Measurements from ENCODE around the gene SYT1. TPM values are rescaled to one million over a fixed set of nuclear protein-coding genes. Genes with fewer than 3 reads are reported as not detected.

Gene SYT1
- total and polyA plus RNA-seq, 7 donors: 2.8 to 20.0 (median 10.6) TPM; not detected in 1

- no peaks in the 10 kb centered on the region for H3K9me3 ChIP-seq
- H3K4me3 ChIP-seq: no peak overlapping the region
- H3K36me3 ChIP-seq: no peaks in the 10 kb centered on the region
- DNase-seq: no peak
- H3K27ac ChIP-seq: no peak overlapping the region
- no peak for TF ChIP-seq CTCF (IDR thresholded peaks at IDR 0.05)
- no peak for TF ChIP-seq POLR2AphosphoS5 (IDR thresholded peaks at IDR 0.05)
- no peak for TF ChIP-seq POLR2A (IDR thresholded peaks at IDR 0.05)
- TF ChIP-seq EP300 (IDR thresholded peaks at IDR 0.05): no peak
- WGBS, 2 donors: 95% methylated on average over 2 of the region's 2 CpGs
- H3K4me1 ChIP-seq: no peaks in the 10 kb centered on the region
- no peaks in the 10 kb centered on the region for H3K27me3 ChIP-seq
- intact Hi-C loops (cut with DNase I): no loop called here
These were observed 287.4 kb downstream of the SYT1 start for GRCh38 chr12:79151956-79152355.

- no peaks in the 10 kb centered on the region for H3K4me1 ChIP-seq
- TF ChIP-seq POLR2A (IDR thresholded peaks at IDR 0.05) (no peak), POLR2AphosphoS5 (IDR thresholded peaks at IDR 0.05) (no peak), EP300 (IDR thresholded peaks at IDR 0.05) (no peak)
- WGBS, 2 donors: 63 to 74% methylated on average over 3 of the region's 3 CpGs
- no peak overlapping the region for H3K27ac ChIP-seq
- DNase-seq: no peak
- H3K27me3 ChIP-seq: no peaks in the 10 kb centered on the region
- H3K36me3 ChIP-seq: no peaks in the 10 kb centered on the region
- no peak overlapping the region for H3K4me3 ChIP-seq
- H3K9me3 ChIP-seq: no peaks in the 10 kb centered on the region
- intact Hi-C loops (cut with DNase I): no loop called here
These were observed 291.1 kb downstream of the SYT1 start for GRCh38 chr12:79155683-79156082.

- Histone ChIP-seq H3K27me3 (no peaks in the 10 kb centered on the region), H3K27ac (no peak overlapping the region), H3K9me3 (no peaks in the 10 kb centered on the region), H3K4me3 (no peak overlapping the region), H3K4me1 (no peaks in the 10 kb centered on the region), H3K36me3 (no peaks in the 10 kb centered on the region)
- intact Hi-C loops (cut with DNase I): no loop called here
- DNase-seq: no peak
- 68 to 74% methylated on average over 6 of the region's 6 CpGs for WGBS, 2 donors
- TF ChIP-seq CTCF (IDR thresholded peaks at IDR 0.05) (no peak), EP300 (IDR thresholded peaks at IDR 0.05) (no peak), POLR2A (IDR thresholded peaks at IDR 0.05) (no peak), POLR2AphosphoS5 (IDR thresholded peaks at IDR 0.05) (no peak)
These were observed 292.4 kb downstream of the SYT1 start for GRCh38 chr12:79156846-79157463.

GRCh38 chr12:79161249-79161934, 296.8 kb downstream of the SYT1 start:
- intact Hi-C loops (cut with DNase I): no loop called here
- Histone ChIP-seq H3K4me1 (no peaks in the 10 kb centered on the region), H3K9me3 (no peaks in the 10 kb centered on the region), H3K27ac (no peak overlapping the region), H3K36me3 (no peaks in the 10 kb centered on the region), H3K4me3 (no peak overlapping the region), H3K27me3 (no peaks in the 10 kb centered on the region)
- no peak for TF ChIP-seq POLR2AphosphoS5 (IDR thresholded peaks at IDR 0.05)
- no peak for TF ChIP-seq POLR2A (IDR thresholded peaks at IDR 0.05)
- TF ChIP-seq CTCF (IDR thresholded peaks at IDR 0.05): no peak
- TF ChIP-seq EP300 (IDR thresholded peaks at IDR 0.05): no peak
- WGBS, 2 donors: 18 to 44% methylated on average over 1 of the region's 1 CpG
- no peak for DNase-seq

GRCh38 chr12:79162147-79162772, 297.7 kb downstream of the SYT1 start:
- no peak for TF ChIP-seq POLR2AphosphoS5 (IDR thresholded peaks at IDR 0.05)
- TF ChIP-seq CTCF (IDR thresholded peaks at IDR 0.05): no peak
- no peak for TF ChIP-seq EP300 (IDR thresholded peaks at IDR 0.05)
- WGBS, 2 donors: 75 to 79% methylated on average over 3 of the region's 3 CpGs

More at GRCh38 chr12:79162147-79162772, 297.7 kb downstream of the SYT1 start:
- H3K27me3 ChIP-seq: no peaks in the 10 kb centered on the region
- H3K9me3 ChIP-seq: no peaks in the 10 kb centered on the region
- no peaks in the 10 kb centered on the region for H3K4me1 ChIP-seq
- H3K4me3 ChIP-seq: no peak overlapping the region
- no peak for DNase-seq
- no peaks in the 10 kb centered on the region for H3K36me3 ChIP-seq
- no peak overlapping the region for H3K27ac ChIP-seq
- intact Hi-C loops (cut with DNase I): no loop called here

All from sigmoid colon (tissue), 7 donors.